RPMI7951 (cell line): ENCODE results near the gene TMEM178A. TPM values are rescaled to one million over a fixed set of nuclear protein-coding genes. Genes with fewer than 3 reads are reported as not detected.

Experiments used
- DNase-seq: peaks from one replicate; pipeline ENCODE4 v3.0.0-alpha.2; 2012; ENCODE audit warnings: low read depth
- total RNA-seq: library from RNA; depleted of rRNA; stranded (reverse); fragments of >200 nt; shearing (Covaris generic); gene quantifications from 2 replicates; pipeline ENCODE4 v1.2.3, GENCODE V29; 2014

TMEM178A gene
- total RNA-seq, 1 experiment from 2014 or later, result not detected

DNA sequence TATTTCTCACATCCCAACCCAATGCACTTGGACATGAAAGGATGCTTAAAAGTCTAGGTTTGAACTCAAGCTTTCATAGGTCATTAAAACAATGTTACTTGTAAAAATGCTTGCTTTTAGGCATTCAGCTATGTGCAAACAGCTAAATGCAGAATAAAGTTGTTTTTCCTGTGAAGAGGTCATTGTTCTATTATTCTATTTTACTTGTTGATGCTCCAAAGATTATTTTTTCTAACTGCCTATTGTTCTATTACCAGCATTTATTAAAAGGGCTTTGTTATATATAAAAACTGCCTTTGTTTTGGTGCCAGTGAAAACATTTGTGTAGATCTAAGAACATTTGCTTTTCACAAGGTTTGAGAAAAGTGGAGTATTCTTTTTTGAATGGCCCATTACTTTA is 49.4 kb downstream of the TMEM178A start:
- no peak for DNase-seq

DNA sequence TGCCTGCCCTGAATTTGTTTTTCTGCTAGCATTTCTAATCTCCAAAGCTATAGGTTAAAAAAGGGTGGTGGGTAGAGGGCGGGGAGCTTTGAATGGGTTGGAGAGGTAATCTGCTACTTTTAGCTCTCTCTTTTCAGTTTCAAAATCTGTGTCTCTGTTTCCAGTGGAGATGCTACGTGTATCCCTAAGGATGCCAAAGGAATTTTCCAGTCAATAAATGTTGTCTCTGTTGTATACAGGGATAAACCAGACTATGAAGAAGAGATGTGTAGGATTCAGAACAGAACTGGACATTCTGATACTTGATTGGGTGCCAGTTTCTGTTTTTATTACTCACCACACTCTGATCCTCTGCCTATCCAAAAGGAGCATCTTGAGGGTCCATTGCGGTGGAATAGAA is 50.1 kb downstream of the TMEM178A start:
- no peak for DNase-seq

DNA sequence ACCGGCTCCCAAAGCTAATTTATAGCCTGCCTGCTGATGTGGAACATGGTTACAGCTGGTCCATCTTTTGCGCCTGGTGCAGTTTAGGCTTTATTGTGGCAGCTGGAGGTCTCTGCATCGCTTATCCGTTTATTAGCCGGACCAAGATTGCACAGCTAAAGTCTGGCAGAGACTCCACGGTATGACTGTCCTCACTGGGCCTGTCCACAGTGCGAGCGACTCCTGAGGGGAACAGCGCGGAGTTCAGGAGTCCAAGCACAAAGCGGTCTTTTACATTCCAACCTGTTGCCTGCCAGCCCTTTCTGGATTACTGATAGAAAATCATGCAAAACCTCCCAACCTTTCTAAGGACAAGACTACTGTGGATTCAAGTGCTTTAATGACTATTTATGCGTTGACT is 51.4 kb downstream of the TMEM178A start:
- DNase-seq, result no peak

DNA sequence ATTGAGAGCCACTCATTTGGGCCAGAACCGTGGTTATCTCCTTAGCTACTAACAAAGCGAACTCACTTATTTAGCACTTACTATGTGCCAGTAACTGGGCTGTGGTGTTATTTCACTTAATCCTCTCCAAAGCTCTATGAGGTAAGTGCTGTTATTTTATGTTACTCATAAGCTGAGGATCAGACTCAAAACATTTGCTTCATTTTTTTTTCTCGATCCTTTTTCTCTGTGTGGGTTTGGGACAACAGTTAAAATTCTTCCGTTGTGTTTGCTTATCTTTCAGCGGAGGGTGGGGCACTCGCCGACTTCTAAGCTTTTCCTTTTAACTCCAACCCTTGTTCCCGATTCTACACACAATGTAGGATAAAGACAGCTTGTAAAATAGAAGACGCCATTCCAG is 52.8 kb downstream of the TMEM178A start:
- no peak for DNase-seq

DNA sequence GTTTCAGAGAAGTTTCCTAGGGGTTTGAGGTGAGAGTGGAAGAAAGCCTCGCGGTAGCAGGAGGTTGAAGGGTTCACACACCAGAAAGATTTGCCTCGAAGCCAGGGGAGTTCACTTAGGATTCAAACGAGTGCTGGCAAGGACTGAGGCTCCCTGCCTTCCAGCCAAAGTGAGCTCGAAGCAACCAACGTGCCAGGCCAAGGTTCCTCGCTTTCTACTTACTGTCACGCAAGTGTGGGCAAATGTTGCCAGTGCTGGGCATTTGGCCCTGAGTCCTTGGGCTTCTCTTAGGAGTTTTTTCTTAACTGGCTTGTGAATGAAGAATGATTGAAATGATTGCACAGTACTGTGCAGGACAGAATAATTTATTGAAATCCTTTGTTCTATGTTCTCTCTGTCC is 53.6 kb downstream of the TMEM178A start:
- DNase-seq, result no peak

DNA sequence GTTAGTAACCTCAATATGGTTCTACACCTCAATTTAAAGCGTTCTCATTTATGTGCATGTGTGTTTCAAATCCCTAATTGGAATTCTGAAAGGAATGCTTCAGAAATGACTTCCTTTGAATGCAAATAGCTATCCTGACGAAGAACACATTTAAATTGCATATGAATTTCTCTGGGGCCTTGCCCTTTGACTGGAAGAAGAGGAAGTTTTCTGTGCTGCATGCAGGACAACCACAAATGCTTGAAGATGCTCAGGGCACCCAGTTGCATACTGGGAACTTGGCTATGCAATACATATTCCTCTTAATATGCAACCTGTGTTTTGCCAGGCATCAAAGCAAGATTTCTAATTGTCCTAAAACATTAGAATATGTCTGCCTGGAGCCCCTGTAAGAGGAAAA is 55.3 kb downstream of the TMEM178A start:
- DNase-seq, result no peak

DNA sequence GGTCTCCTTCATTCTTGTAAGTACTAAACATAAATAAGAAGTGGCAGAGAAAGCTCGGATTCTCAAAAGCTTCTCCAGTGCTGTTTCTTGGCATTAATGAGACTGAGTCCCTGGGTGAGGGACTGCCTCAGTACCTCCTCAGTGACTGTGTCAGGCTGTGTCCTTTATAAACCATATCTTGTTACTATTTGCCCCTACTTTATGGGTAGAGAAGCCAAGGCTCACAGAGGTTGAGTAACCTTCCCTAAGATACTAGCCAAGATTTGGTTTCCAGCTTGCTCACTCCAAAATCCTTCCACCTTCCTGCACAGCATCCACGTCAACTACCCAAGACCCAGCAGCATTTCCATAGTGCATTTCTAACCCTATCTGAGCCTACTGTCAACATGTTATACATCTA is 57.8 kb downstream of the TMEM178A start:
- no peak for DNase-seq

DNA sequence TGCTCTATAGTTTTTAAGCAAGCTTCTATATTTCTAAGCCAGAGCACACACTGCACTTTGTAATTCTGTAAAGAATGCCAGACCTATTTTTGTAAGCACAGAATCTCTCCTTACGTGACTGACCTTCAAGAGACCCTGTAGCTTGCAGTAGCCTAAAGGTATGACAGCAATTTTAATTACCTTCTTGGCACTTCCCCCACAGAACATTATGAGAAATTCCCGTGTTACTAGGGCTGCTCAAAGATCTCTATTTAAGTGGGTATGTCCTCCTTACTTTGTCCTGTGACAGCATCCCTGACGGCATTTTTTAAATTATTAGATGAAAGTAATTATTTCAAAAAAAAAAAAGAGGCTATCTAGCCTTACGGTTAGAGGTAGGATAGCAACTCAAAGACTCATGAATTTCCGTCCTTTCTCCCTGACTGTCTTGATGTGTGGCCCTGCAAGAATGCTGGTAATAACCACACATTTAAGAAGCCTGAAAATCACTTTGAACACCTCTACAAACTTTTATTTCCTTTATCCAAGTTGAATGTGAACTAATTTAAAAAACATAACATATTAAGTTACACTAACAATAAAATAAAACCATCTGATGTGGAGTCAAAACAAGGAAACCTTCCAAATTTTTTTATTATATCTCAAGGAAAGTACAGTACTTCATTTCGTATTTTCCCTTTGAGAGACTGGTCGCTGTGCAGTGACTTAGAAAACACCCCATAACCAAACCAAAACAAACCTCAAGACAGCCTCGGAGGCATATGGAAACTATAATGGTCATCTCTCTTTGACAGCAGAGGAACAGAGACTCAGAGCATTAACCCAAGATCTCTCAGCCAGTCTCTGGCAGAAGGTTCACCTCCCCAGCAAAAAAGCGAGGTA is 58.5 kb downstream of the TMEM178A start:
- DNase-seq, result peak; percentile 28

DNA sequence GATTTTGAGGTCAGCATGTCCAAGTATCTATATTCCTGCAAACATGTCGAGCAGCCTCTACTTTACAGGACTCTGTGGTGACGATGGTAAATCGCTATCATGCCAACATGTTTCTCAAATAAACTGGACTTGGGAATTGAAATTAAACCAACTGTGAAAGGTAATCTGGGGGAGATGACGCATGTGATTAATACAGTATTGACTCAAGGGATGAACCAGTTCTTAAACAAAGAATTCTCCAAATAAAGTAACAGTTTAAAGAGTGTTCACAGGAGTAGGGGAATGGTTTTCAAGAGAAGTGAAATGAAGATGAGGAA is 59.1 kb downstream of the TMEM178A start:
- DNase-seq, result peak; percentile 21

DNA sequence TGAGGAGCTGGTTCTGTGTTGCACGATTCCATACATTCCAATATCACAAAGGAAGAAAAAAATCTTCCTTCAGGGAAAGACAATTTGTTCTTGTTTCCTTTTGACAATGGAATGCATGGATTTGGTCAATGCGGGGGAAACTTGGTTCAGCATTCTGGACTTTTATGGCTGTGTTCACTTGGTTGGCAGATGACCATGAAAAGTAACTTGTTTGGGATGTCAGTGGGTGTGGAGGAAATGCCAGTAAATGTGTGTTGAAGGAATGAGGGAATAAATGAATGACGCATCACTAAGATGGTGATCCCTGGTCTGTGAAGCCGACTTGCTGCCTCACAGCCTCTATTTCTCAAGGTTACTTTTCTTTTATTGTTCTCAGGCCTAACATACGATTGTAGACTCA is 59.7 kb downstream of the TMEM178A start:
- peak; percentile 52 for DNase-seq

DNA sequence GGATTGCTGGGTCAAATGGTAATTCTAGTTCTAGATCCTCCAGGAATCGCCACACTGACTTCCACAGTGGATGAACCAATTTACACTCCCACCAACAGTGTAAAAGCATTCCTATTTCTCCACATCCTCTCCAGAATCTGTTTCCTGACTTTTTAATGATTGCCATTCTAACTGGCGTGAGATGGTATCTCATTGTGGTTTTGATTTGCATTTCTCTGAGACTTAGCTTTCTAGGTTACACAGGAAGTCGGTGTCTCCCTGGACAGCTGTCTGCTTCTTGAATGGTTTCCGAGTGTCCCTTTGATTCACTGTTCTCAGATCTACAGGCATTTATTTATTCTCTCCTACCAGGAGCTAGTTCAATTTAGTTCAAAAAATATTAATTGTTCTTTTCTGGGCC is 62.4 kb downstream of the TMEM178A start:
- DNase-seq, result peak; percentile 90

DNA sequence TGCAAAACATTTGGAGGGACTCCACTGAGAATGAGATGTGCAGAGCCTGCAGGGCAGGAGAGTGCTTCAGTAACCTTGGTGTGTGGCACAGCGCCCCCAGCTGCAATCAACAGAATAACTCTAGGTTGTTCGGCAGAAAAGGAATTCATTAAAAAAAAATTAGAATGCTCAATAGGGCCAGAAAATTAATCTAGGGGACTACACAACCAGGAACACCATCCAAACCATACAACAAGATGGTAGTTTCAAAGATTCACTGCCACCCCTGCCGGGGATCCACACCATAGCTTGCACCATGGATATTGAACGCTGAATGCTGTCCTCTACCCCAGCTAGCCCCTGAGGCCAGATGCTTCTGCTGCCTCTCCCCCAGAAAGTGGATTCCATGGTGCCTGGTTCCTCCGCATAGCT is 63.2 kb downstream of the TMEM178A start:
- peak; percentile 68 for DNase-seq

DNA sequence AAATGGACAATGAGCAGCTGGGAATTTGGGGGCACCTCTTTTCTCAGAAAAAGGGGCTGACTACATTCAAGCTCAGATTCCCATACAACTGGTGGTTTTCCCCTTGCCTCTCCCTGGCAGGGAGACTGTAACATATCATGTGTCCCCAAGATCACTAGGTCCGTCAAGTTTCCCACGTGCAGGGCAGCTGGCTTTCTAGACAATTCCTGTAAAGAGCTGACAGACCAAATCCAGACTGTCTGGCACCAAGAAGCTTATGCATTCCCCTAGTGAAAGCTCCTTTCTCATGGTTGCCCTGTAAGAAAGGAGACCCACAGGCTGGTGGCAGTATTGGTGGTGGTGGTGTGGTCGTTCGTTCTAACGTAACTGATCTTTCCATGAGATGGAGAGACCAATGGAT is 64.6 kb downstream of the TMEM178A start:
- no peak for DNase-seq

DNA sequence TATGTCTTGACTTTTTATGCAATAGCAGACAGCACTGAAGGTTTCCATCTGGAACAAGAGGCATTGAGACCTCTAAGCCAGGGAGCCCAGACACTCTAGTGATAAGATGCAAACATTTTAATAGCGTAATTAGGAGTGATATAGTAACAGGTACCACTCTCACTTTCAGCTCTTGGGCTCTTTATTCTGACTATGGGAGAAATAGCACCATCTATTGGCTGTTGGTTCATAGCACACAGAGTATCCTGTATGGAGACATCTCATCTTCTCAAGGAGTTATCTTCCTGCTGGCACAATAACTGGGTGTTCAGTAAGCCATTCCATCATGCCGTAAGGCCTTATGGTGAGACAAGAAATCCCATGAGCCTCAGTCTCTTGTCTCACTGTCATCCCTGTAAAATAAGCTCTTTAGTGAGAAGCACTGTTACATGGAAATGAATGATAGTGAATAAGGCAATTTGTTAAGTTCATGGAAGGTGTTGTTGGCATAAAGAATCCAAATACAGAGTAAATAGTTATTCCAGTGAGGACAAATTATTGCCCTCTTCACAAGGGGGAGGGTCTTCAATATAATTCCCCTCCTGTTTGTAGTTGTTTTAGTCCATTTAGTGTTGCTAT is 65.1 kb downstream of the TMEM178A start:
- peak; percentile 44 for DNase-seq

DNA sequence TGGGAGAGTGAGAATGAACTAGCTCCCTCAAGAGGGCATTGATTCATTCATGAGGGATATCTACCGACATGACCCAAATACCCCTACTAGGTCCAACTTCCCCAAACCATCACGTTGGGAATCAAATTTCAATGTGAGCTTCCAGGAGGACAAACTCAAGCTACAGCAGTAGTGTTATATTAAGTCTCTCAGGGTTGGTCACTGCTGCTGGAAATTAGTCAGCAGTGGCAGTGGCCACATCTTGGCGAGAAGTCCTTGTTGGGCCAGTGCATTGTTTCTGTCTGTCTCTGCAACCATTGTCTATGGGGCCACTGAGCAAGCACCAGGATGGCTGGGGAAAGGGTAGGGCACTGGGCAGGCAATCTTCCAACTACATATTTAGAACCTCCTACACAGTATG is 65.8 kb downstream of the TMEM178A start:
- DNase-seq, result peak; percentile 36

DNA sequence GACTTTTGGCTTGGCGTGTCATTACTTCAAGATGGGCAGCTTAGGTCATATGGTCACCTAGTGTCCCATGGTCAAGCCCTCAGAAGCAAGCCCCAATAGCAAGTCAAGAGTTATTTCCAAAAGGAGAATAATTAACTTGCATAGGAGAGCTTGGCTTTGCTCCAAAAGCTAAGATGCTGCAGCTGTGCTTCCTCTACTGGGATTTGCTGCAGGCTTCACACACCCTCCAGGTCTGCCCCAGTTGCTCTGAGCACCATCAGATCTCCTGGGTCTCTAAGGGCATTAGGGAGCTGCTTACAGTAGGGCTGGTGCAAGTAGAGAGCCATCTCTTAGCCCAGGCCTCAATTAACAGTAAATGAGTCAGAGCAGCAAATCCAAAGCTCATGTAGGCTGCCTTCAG is 66.8 kb downstream of the TMEM178A start:
- DNase-seq, result peak; percentile 23

DNA sequence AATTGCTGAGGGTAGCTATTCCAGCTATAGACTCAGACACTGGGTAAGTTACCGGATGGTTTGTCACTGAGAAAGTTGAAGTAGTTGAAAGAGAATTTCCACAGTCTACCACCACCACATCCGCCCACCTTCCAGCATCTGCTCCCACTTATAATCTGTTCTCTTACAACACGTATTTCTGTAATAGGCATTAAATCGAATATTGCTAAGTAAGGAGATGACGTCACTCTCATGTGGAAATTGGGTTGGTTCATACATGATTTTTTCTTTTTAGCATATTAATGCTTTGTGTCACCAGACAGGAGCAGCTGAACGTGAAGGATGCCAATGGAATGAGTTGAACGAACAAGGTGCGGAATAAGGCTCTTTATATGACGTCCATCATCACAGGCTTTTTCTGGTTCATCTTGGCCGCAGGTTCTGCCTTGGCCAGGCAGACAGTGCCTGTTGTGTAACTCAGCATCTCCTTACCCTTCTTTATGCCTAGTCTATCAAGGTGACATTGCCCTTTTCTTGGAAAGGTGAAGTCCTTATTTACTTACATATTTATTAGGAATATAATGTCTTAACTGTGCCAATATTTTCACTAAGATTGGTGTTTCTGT is 67.5 kb downstream of the TMEM178A start:
- DNase-seq, result no peak

DNA sequence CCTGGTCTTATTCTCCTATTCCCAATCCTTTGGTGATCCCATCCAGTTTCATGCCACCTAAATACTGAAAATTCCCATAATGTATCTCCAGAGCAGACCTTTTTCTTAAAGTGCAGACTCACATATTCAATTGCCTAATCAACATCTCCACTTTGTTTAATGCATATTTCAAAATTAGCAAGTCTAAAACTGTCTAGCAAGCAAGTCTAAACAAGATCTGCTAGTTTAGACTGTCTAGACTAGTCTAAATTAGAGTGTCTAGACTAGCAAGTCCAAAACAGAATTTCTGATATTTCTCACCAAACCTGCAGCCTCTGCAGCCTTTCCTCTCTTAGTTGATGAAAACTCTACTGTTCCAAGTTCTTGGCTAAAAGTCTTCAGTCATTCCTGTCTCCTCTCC is 68.7 kb downstream of the TMEM178A start:
- DNase-seq, result no peak

DNA sequence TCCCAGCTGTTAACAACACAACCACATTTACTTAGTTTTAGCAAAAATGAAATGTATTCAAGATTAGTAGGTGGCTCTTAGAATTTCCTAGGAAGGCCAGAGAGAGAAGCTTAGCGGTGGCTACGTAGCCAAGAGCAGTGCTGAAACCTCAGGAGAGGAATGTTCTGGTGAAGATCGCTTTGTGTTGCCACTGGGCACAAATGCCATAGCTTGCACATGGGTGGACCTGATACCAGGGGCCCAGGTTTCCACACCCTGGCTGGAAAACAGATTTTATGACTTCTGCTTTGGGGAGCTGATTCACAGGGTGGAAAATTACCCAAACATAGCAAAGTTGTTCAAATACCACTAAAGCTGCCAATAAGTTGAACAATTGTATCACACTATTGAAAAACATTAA is 69.9 kb downstream of the TMEM178A start:
- DNase-seq, result no peak

DNA sequence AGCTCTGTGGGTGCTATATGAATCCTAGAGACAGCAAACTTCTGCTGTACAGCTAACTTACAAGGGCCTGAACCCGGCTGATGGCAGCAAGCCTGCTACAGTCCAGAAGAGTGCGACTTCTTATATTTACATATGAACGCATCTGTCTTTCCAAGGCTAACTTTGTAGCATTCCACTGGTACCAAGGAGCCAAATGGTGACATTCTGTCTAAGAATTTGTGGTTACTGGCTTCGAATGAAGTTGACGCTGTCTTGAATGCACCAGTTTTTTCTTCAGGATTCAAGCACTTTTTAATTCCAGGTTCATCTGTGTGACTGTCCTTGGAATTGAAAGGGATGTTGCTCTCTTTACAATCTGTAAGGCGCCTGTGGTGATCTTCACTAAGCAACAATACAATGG is 70.9 kb downstream of the TMEM178A start:
- peak; percentile 74 for DNase-seq

DNA sequence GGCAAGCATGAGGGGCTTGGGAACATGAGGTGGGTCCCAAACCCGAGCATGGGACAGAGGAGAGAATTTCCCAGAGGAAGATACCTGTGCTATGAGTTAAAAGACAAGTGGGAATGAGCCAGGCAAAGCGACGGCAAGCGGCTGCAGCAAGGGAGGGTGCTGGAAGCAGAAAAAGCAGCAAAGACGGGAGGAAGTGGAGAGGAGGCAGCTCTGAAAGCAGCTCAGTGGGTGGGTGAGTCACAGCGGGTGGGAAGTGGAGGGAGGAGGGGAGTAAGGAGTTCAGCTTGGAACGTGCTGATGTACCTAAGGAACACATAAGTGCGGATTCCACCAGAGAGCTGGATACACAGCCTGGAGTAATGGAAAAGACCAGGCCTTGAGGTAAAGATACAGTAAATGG is 71.9 kb downstream of the TMEM178A start:
- DNase-seq, result peak; percentile 42

DNA sequence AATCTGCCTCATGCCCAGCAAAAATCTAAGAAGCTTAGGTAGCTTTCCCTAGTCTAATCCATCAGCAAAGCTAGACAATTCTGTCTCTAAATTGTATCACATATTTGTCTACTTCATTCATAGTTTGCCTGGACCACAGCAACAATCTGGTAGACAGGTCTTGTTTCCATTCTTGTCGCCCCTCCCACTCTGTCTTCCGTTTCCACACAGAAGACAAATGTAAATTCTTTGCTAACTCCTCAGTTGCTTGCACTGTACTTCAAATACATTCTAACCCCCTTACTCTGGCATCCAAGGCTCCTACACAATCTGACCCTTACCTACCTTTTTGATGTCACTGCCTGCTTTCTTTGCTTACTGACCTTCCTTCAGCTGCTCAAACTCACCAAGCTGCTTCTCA is 73.2 kb downstream of the TMEM178A start:
- DNase-seq, result no peak

DNA sequence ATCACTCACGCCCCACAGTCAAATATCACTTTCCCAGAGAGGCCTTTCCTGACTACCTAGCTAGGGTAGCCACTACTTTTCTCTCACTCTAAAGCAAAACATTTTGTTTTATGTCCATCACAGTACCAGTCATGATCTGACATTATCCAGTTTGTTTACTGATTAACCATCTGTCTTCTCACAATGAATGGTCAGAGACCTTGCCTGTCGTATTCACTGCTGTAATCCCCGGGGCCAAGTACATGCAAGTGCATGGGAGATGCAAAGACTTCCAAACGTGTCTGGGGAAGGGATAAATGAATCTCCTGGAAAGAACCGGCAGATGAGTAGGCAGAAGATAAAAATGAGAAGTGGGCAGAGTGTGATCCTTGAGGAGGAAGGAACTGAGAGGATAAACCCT is 73.7 kb downstream of the TMEM178A start:
- DNase-seq, result no peak
